GM12873 (cell line): ENCODE results near the gene UNC13C.

ENCODE experiments used
- CTCF ChIP-seq: IDR thresholded peaks from 2 replicates; pipeline ENCODE4 v1.5.1; 2012; ENCODE audit warnings: low read depth, mild to moderate bottlenecking, moderate library complexity, low read length, control low read depth; ENCODE audit not compliant: insufficient read depth; ENCODE audit errors: missing control alignments

The UNC13C gene

GRCh38 chr15:54518156-54518882 is 540.1 kb downstream of the UNC13C start:
- TF ChIP-seq CTCF, result no peak

GRCh38 chr15:54519577-54519976 is 541.3 kb downstream of the UNC13C start:
- TF ChIP-seq CTCF, result no peak

- no peak for TF ChIP-seq CTCF
These were observed 542.4 kb downstream of the UNC13C start for GRCh38 chr15:54520616-54521015.

- TF ChIP-seq CTCF, result no peak
These were observed 543.0 kb downstream of the UNC13C start for GRCh38 chr15:54521206-54521605.

GRCh38 chr15:54528021-54528420 is 549.8 kb downstream of the UNC13C start:
- no peak for TF ChIP-seq CTCF

GRCh38 chr15:54540721-54541120 is 562.5 kb downstream of the UNC13C start:
- no peak for TF ChIP-seq CTCF

GRCh38 chr15:54547491-54547890 is 569.2 kb downstream of the UNC13C start:
- TF ChIP-seq CTCF, result no peak

GRCh38 chr15:54550954-54551353 is 572.7 kb downstream of the UNC13C start:
- TF ChIP-seq CTCF, result no peak
